K562 (cell line): ENCODE data around the gene METTL2B. TPM values are rescaled to one million over a fixed set of nuclear protein-coding genes. Genes with fewer than 3 reads are reported as not detected.
"Not testable (repeated sequence)": the region's sequence is repeated elsewhere in the genome, so short reads cannot be mapped to it uniquely, and the experiment has no call there.

ENCODE experiments used
- ATAC-seq: fragments of 200-7000 bp; cut with Tn5 transposase; 3 replicates; pipeline ENCODE4 v1.9.1; 2020; ENCODE audit warnings: moderate library complexity
- BruUV-seq: library from RNA; stranded (reverse); fragments of 400-500 nt; replicated peaks from 2 replicates; lab custom pipeline; 2021; lab: Mats Ljungman, UMichigan
- CTCF ChIA-PET: fragments of 300-600 bp; formaldehyde crosslinking; extraction: SDS; loops from one replicate; lab custom pipeline; 2021; ENCODE audit warnings: low intra/inter-chr PET ratio; lab: Yijun Ruan, JAX
- POLR2A ChIA-PET: fragments of 300-600, 350-650 bp; sonication (Branson Sonifier 250); formaldehyde crosslinking; extraction: SDS; loops from one replicate; lab custom pipeline; 2021; ENCODE audit warnings: antibody characterized with exemption, inconsistent platforms; lab: Yijun Ruan, JAX
- DNase-seq, 4 experiments: peaks; one replicate each; pipeline versions ENCODE4 v3.0.0 to v3.0.0-alpha.2; 2011 to 2018; ENCODE audit warnings: low spot score in 3 of 4, mixed read lengths in 3 of 4; ENCODE audit errors: extremely low read depth in 1 of 4
- FAIRE-seq: peaks from 2 replicates; lab custom pipeline; 2011; peaks lifted over from hg19 to GRCh38; lab: Jason Lieb, UNC
- H2AFZ ChIP-seq: 2 replicates; pipeline ENCODE4 v1.6.0; 2011; ENCODE audit warnings: low read depth, low read length, control low read depth, inconsistent platforms
- H3K27ac ChIP-seq: fragments of 200-600 bp; 3 replicates; pipeline ENCODE4 v1.8.0; 2011; ENCODE audit warnings: low read depth, mild to moderate bottlenecking, control low read depth, inconsistent platforms, low read length, moderate library complexity, mixed read lengths; ENCODE audit errors: extremely low read depth
- H3K27me3 ChIP-seq, 2 experiments: fragments of 300-600 bp in 1 of 2; 2 replicates in 1 of 2; 3 replicates in 1 of 2; pipeline versions ENCODE4 v1.6.0 to v1.8.0; 2011; ENCODE audit warnings: inconsistent platforms in 2 of 2, low read length in 2 of 2, mild to moderate bottlenecking in 1 of 2, mixed read lengths in 1 of 2, moderate library complexity in 1 of 2; ENCODE audit not compliant: control insufficient read depth in 2 of 2, insufficient read depth in 2 of 2
- H3K36me3 ChIP-seq: fragments of 300-600 bp; 3 replicates; pipeline ENCODE4 v1.8.0; 2011; ENCODE audit warnings: mild to moderate bottlenecking, low read length, inconsistent platforms; ENCODE audit not compliant: control insufficient read depth, insufficient read depth
- H3K4me1 ChIP-seq, 2 experiments: fragments of 200-600 bp in 1 of 2; replicated peaks in 1 of 2; 2 replicates in 1 of 2; 3 replicates in 1 of 2; pipeline versions ENCODE4 v1.5.1 to v1.8.0; 2011; ENCODE audit warnings: inconsistent platforms in 2 of 2, low read length in 2 of 2, mild to moderate bottlenecking in 1 of 2, mixed read lengths in 1 of 2, moderate library complexity in 1 of 2; ENCODE audit not compliant: control insufficient read depth in 2 of 2, insufficient read depth in 2 of 2
- H3K4me2 ChIP-seq: 2 replicates; pipeline ENCODE4 v1.6.1; 2011; ENCODE audit warnings: low read length, control low read depth, inconsistent platforms, mixed read lengths; ENCODE audit not compliant: insufficient read depth
- H3K4me3 ChIP-seq: fragments of 200-600 bp; sonication (generic), shearing (Covaris generic); 2 replicates; pipeline ENCODE4 v1.5.1; 2016; ENCODE audit warnings: control low read depth, inconsistent platforms
- H3K79me2 ChIP-seq: fragments of 200-600 bp; 3 replicates; pipeline ENCODE4 v1.8.0; 2011; ENCODE audit warnings: low read length, inconsistent platforms; ENCODE audit not compliant: control insufficient read depth, insufficient read depth
- H3K9ac ChIP-seq, 2 experiments: 2 replicates each; pipeline versions ENCODE4 v1.6.0 to v1.6.1; 2011; ENCODE audit warnings: low read depth in 2 of 2, low read length in 2 of 2, control low read depth in 1 of 2, inconsistent platforms in 1 of 2, mild to moderate bottlenecking in 1 of 2, mixed read lengths in 1 of 2; ENCODE audit not compliant: insufficient read depth in 1 of 2
- H3K9me1 ChIP-seq: one replicate; pipeline ENCODE4 v1.6.0; 2011; ENCODE audit warnings: inconsistent platforms, mild to moderate bottlenecking, low read length, moderate library complexity; ENCODE audit not compliant: control insufficient read depth, insufficient read depth
- H3K9me3 ChIP-seq: replicated peaks from 2 replicates; pipeline ENCODE4 v1.5.1; 2011; ENCODE audit warnings: low read depth, low read length, inconsistent platforms; ENCODE audit not compliant: control insufficient read depth, insufficient read depth
- H4K20me1 ChIP-seq: replicated peaks from 2 replicates; pipeline ENCODE4 v1.6.1; 2011; ENCODE audit warnings: low read length, inconsistent platforms, mixed read lengths; ENCODE audit not compliant: control insufficient read depth, insufficient read depth
- CTCF ChIP-seq, 3 experiments: IDR thresholded peaks in 2 of 3; conservative IDR thresholded peaks in 1 of 3; 2 replicates each; pipeline ENCODE4 v1.5.1; 2011 to 2012; ENCODE audit warnings: low read length in 3 of 3, mild to moderate bottlenecking in 3 of 3, control low read depth in 2 of 3, improper control_type of control experiment in 1 of 3, inconsistent platforms in 1 of 3, low read depth in 1 of 3, mixed read lengths in 1 of 3, moderate library complexity in 1 of 3; ENCODE audit not compliant: insufficient read depth in 2 of 3
- RAD21 ChIP-seq, 2 experiments: fragments of 250-450 bp in 1 of 2; fragments of 450-650 bp in 1 of 2; sonication (Bioruptor Pico) in 1 of 2; formaldehyde crosslinking in 1 of 2; IDR thresholded peaks in 1 of 2; conservative IDR thresholded peaks in 1 of 2; 2 replicates each; pipeline versions ENCODE4 v1.4.0 to v1.8.0; 2020 to 2022; ENCODE audit warnings: mild to moderate bottlenecking in 2 of 2, moderate library complexity in 1 of 2
- WGBS: fragments of 100-300 bp; shearing (Covaris generic); methylation state at CpG from one replicate; pipeline ENCODE4 v1.1.6; 2016; ENCODE audit warnings: low coverage, mixed read lengths; ENCODE audit not compliant: insufficient coverage; ENCODE audit errors: missing lambda C conversion rate; 5-methylcytosine and 5-hydroxymethylcytosine counted together
- in situ Hi-C: fragments of 300-500 bp; cut with MboI; formaldehyde crosslinking; loops from 4 replicates; pipeline ENCODE4 v1.15.0; 2018; ENCODE audit warnings: inconsistent platforms, mixed read lengths
- intact Hi-C: fragments of 100-400 bp; cut with micrococcal nuclease; formaldehyde crosslinking; loops from 2 replicates; pipeline ENCODE4 v1.14.2; 2022
- polyA plus RNA-seq, 8 experiments: library from polyadenylated mRNA; depleted of rRNA in 4 of 8; stranded (reverse) in 5 of 8; unstranded in 3 of 8; fragments of >200 nt; fragmentation: Nextera tagmentation in 2 of 8; fragmentation: Illumina TruSeq in 1 of 8; extraction: Ambion mirVana in 2 of 8; extraction: Trizol in 1 of 8; gene quantifications; 2 replicates each; pipeline versions ENCODE4 v1.2.1 to v1.2.3, GENCODE V29; 2011 to 2014; ENCODE audit warnings: inconsistent platforms in 1 of 8, missing spikeins in 1 of 8
- total RNA-seq, 7 experiments: library from RNA; depleted of rRNA in 6 of 7; stranded (reverse); fragments of >200 nt in 6 of 7; fragmentation: Illumina TruSeq in 2 of 7; extraction: Trizol in 2 of 7; gene quantifications; 2 replicates each; pipeline versions ENCODE4 v1.2.1 to v1.2.3, GENCODE V29; 2011 to 2021; ENCODE audit warnings: low replicate concordance in 1 of 7

The METTL2B gene
- total and polyA plus RNA-seq, 9 of the 15 experiments (the other 6 are each of a cell fraction or from before 2014, with no cell fraction given) = 35.9 to 95.7 (median 79.2) TPM

GRCh38 chr7:128537410-128537809 lies 60.9 kb downstream of the METTL2B start:
- POLR2A ChIA-PET = not testable (repeated sequence)

More at GRCh38 chr7:128537410-128537809, 60.9 kb downstream of the METTL2B start:
- BruUV-seq, DNase-seq, intact Hi-C loops, H3K27me3 ChIP-seq, H3K27ac ChIP-seq, H3K4me3 ChIP-seq, H3K4me2 ChIP-seq, H2AFZ ChIP-seq, H3K9me3 ChIP-seq, in situ Hi-C loops, H3K9me1 ChIP-seq, H4K20me1 ChIP-seq, H3K9ac ChIP-seq, CTCF ChIA-PET, H3K4me1 ChIP-seq: not testable (repeated sequence)
- peak; percentile 79 for ATAC-seq
- WGBS = 68% methylated on average over 7 of the region's 7 CpGs
- FAIRE-seq = peak; percentile 81
- TF ChIP-seq CTCF (IDR thresholded peaks at IDR 0.05 in 2 of 3, conservative IDR thresholded peaks at IDR 0.05 in 1 of 3; ENCODE audit: insufficient read depth in 2 of 3, low read depth in 1 of 3, low read length in 3 of 3) (peak; percentile 27 to 45 (median 31); a peak in 4 of 6 replicates), RAD21 (CRISPR knock-in tag; conservative IDR thresholded peaks at IDR 0.05 in 1 of 2, IDR thresholded peaks at IDR 0.05 in 1 of 2) (0 out of 4 replicates have a peak, but pooled peaks of 1 of the 2 experiments have one; percentile 11)
- Histone ChIP-seq H3K79me2 (peaks cover 87% of the 10 kb centered on the region), H3K36me3 (peaks cover 66% of the 10 kb centered on the region)
